ENCODE results near the gene MFSD11. TPM values are rescaled to one million over a fixed set of nuclear protein-coding genes. Genes with fewer than 3 reads are reported as not detected.

MFSD11 gene
- total and polyA plus RNA-seq, 2 of the 8 experiments (the other 6 are each of a cell fraction or from before 2014, with no cell fraction given) = 17.7 to 19.8 TPM

GRCh38 chr17:76714822-76715495, 23.0 kb upstream of the MFSD11 start:
- Histone ChIP-seq H3K18ac (ENCODE audit: extremely low read depth, low read length) (no peak overlapping the region), H3K79me1 (ENCODE audit: low read depth, low read length) (no peaks in the 10 kb centered on the region), H3K9me3 (ENCODE audit: insufficient read depth in 2 of 2, low read depth in 1 of 2, low read length in 1 of 2) (no peaks in the 10 kb centered on the region), H4K5ac (ENCODE audit: insufficient read length, low read depth, low read length) (no peak overlapping the region), H3K14ac (ENCODE audit: insufficient read length) (no peak overlapping the region), H3K9ac (replicated peaks in 1 of 4; ENCODE audit: extremely low read depth in 1 of 4, low read depth in 3 of 4, low read length in 3 of 4) (no peak overlapping the region; a peak in 1 of 7 replicates), H2BK15ac (ENCODE audit: low read length) (no peak overlapping the region), H3K4me1 (replicated peaks in 1 of 4; ENCODE audit: control insufficient read depth in 3 of 4, insufficient read depth in 4 of 4, low read length in 3 of 4) (peaks cover 2 to 7% (median 5%) of the 10 kb centered on the region in 4 experiments; a peak in 5 of 7 replicates), H3K23ac (ENCODE audit: insufficient read length) (no peak overlapping the region), H2AK5ac (ENCODE audit: low read depth, low read length) (no peak overlapping the region), H3K56ac (replicated peaks; ENCODE audit: insufficient read length, low read depth, low read length) (no peak overlapping the region), H3K23me2 (ENCODE audit: low read depth, low read length) (peaks cover 7% of the 10 kb centered on the region; the same call in 1 of the 2 replicates), H2BK12ac (ENCODE audit: low read depth, low read length) (no peak overlapping the region), H3K4me2 (ENCODE audit: insufficient read depth in 1 of 2, low read depth in 2 of 2, low read length in 2 of 2) (no peak overlapping the region), H3K27me3 (replicated peaks in 1 of 4; ENCODE audit: control insufficient read depth in 3 of 4, extremely low read depth in 1 of 4, insufficient read depth in 3 of 4, low read length in 3 of 4) (peaks cover 0 to 3% (median 2%) of the 10 kb centered on the region in 4 experiments; a peak in 5 of 7 replicates), H3K79me2 (ENCODE audit: control insufficient read depth in 1 of 2, insufficient read depth in 2 of 2, low read length in 2 of 2) (no peaks in the 10 kb centered on the region), H2AFZ (ENCODE audit: low read length) (no peak overlapping the region), H3K36me3 (ENCODE audit: control insufficient read depth in 2 of 4, insufficient read depth in 4 of 4, low read length in 3 of 4) (peaks cover 2 to 36% (median 20%) of the 10 kb centered on the region in 4 experiments; a peak in 6 of 8 replicates), H4K20me1 (replicated peaks in 1 of 2; ENCODE audit: control insufficient read depth in 1 of 2, insufficient read depth in 2 of 2, low read length in 2 of 2) (peaks cover 0 to 2% of the 10 kb centered on the region in 2 experiments), H3K4ac (replicated peaks; ENCODE audit: insufficient read length, low read depth, low read length) (no peak overlapping the region), H4K91ac (replicated peaks; ENCODE audit: insufficient read length, low read length) (no peak overlapping the region), H2BK20ac (ENCODE audit: low read length) (no peak overlapping the region), H3K27ac (ENCODE audit: low read depth, low read length) (no peak overlapping the region), H3K4me3 (ENCODE audit: extremely low read depth in 1 of 4, insufficient read depth in 2 of 4, low read depth in 3 of 4, low read length in 4 of 4) (no peak overlapping the region), H2BK5ac (ENCODE audit: low read depth, low read length) (no peak overlapping the region), H2BK120ac (replicated peaks; ENCODE audit: low read depth, low read length) (no peak overlapping the region), H4K8ac (ENCODE audit: extremely low read depth, insufficient read depth, low read length) (no peak overlapping the region)
- FAIRE-seq (no peak), DNase-seq (ENCODE audit: low read depth in 1 of 2, low spot score in 2 of 2) (peak in 1 of 2 experiments; percentile 92)
- ChIA-PET POLR2A (ENCODE audit: partially characterized antibody) (no interaction called here), CTCF (ENCODE audit: partially characterized antibody) (interaction anchor here (0.9 to 10.2 kb wide), 17 partner anchors 9 to 248 kb away, joined by 3 to 155 read pairs (median 6); partner anchors contain the start of gene AANAT)
- 37% methylated on average over 4 of the region's 4 CpGs; no CpG with 5 or more reads in 1 of the 2 experiments for WGBS, 2 experiments (ENCODE audit: extremely low coverage in 1 of 2, insufficient coverage in 1 of 2, insufficient read length in 1 of 2, insufficient replicate concordance in 2 of 2, low coverage in 1 of 2, low lambda C conversion rate in 2 of 2, missing lambda C conversion rate in 1 of 2)
- TF ChIP-seq TEAD4 (IDR thresholded peaks at IDR 0.05; ENCODE audit: low read depth, low read length) = no peak
- TF ChIP-seq RAD21 (IDR thresholded peaks at IDR 0.05 in 1 of 2, conservative IDR thresholded peaks at IDR 0.05 in 1 of 2; ENCODE audit: low read depth in 2 of 2, low read length in 2 of 2) = peak; percentile 55 to 69
- TF ChIP-seq YY1 (IDR thresholded peaks at IDR 0.05; ENCODE audit: low read depth, low read length) = no peak
- TF ChIP-seq POLR2A (IDR thresholded peaks at IDR 0.05; ENCODE audit: control extremely low read depth in 1 of 2, low read depth in 2 of 2, low read length in 2 of 2) = no peak
- peak; percentile 53 to 80 (median 70) for TF ChIP-seq CTCF (IDR thresholded peaks at IDR 0.05; ENCODE audit: control extremely low read depth in 1 of 3, insufficient read depth in 1 of 3, low read depth in 1 of 3, low read length in 3 of 3)
- TF ChIP-seq RBBP5 (IDR thresholded peaks at IDR 0.05; ENCODE audit: borderline replicate concordance, low read depth, low read length) = no peak
- TF ChIP-seq EZH2 (IDR thresholded peaks at IDR 0.05; ENCODE audit: low read depth, low read length, severe bottlenecking) = no peak
- TF ChIP-seq SIN3A (conservative IDR thresholded peaks at IDR 0.05 in 1 of 2, IDR thresholded peaks at IDR 0.05 in 1 of 2; ENCODE audit: low read depth in 1 of 2, low read length in 2 of 2) = no peak
